HepG2 (cell line): ENCODE data around the gene CDK10. TPM values are rescaled to one million over a fixed set of nuclear protein-coding genes. Genes with fewer than 3 reads are reported as not detected.
A peak's percentile ranks its signal among the peaks of the same experiment; 100 is the strongest.

Experiments used
- GABPB1 ChIP-seq: IDR thresholded peaks from 2 replicates; pipeline ENCODE4 v1.6.1; 2016; ENCODE audit warnings: mild to moderate bottlenecking, missing genetic modification reagents, moderate library complexity, missing compliant biosample characterization
- ISL2 ChIP-seq: sonication (generic); formaldehyde crosslinking; IDR thresholded peaks from 2 replicates; pipeline ENCODE4 v1.5.0; 2020; ENCODE audit warnings: missing genetic modification reagents
- MAFF ChIP-seq: IDR thresholded peaks from 2 replicates; pipeline ENCODE4 v1.6.1; 2011; ENCODE audit warnings: low read depth, low read length, improper control_type of control experiment
- MAFG ChIP-seq: sonication (generic); formaldehyde crosslinking; IDR thresholded peaks from 2 replicates; pipeline ENCODE4 v1.5.1; 2020; ENCODE audit warnings: mild to moderate bottlenecking, missing genetic modification reagents
- NAIF1 ChIP-seq: sonication (generic); formaldehyde crosslinking; IDR thresholded peaks from 2 replicates; pipeline ENCODE4 v1.5.0; 2020; ENCODE audit warnings: mild to moderate bottlenecking, missing genetic modification reagents, borderline replicate concordance
- NR1H2 ChIP-seq: sonication (generic); formaldehyde crosslinking; IDR thresholded peaks from 2 replicates; pipeline ENCODE4 v1.8.1; 2022; ENCODE audit warnings: low read depth, missing genetic modification reagents, borderline replicate concordance
- RBM22 ChIP-seq: fragments of 200-400 bp; formaldehyde crosslinking; optimal IDR thresholded peaks from 2 replicates; pipeline ENCODE3; 2017; ENCODE audit warnings: mild to moderate bottlenecking, low read length, moderate library complexity
- RFX5 ChIP-seq: IDR thresholded peaks from 2 replicates; pipeline ENCODE4 v1.6.1; 2011; ENCODE audit warnings: low read depth, low read length, improper control_type of control experiment
- SRF ChIP-seq: IDR thresholded peaks from 2 replicates; pipeline ENCODE4 v1.6.1; 2011; ENCODE audit warnings: mild to moderate bottlenecking, low read depth, low read length, moderate library complexity
- ZFP36 ChIP-seq: fragments of 150-350 bp; IDR thresholded peaks from 2 replicates; pipeline ENCODE4 v1.6.1; 2018; ENCODE audit warnings: borderline replicate concordance, low read length, low read depth; ENCODE audit not compliant: partially characterized antibody
- ZNF224 ChIP-seq: sonication (generic); formaldehyde crosslinking; IDR thresholded peaks from 2 replicates; pipeline ENCODE4 v1.5.0; 2020; ENCODE audit warnings: mild to moderate bottlenecking, missing genetic modification reagents
- ZNF562 ChIP-seq: sonication (generic); formaldehyde crosslinking; IDR thresholded peaks from 2 replicates; pipeline ENCODE4 v1.8.0; 2022; ENCODE audit warnings: missing genetic modification reagents, borderline replicate concordance
- ZNF749 ChIP-seq: sonication (generic); formaldehyde crosslinking; IDR thresholded peaks from 2 replicates; pipeline ENCODE4 v1.8.0; 2022; ENCODE audit warnings: mild to moderate bottlenecking, missing genetic modification reagents, moderate library complexity, borderline replicate concordance
- polyA plus RNA-seq, 8 experiments: library from polyadenylated mRNA; depleted of rRNA in 3 of 8; stranded (reverse) in 7 of 8; unstranded in 1 of 8; fragments of >200 nt; fragmentation: Illumina TruSeq in 4 of 8; extraction: Trizol in 4 of 8; gene quantifications; 2 replicates each; pipeline versions ENCODE4 v1.2.1 to v1.2.3, GENCODE V29; 2011 to 2016; ENCODE audit warnings: low read depth in 4 of 8, missing spikeins in 1 of 8, mixed read lengths in 1 of 8; ENCODE audit not compliant: insufficient read depth in 1 of 8
- total RNA-seq, 5 experiments: library from RNA; depleted of rRNA; stranded (reverse); fragments of >200 nt; fragmentation: Illumina TruSeq; extraction: Trizol; gene quantifications; 2 replicates each; pipeline ENCODE4 v1.2.3, GENCODE V29; 2016; ENCODE audit warnings: low read depth in 1 of 5
- TF ChIP-seq, protein P1 (sequence below): sonication (generic); formaldehyde crosslinking; IDR thresholded peaks from 2 replicates; pipeline ENCODE4 v1.5.0; 2020; ENCODE audit warnings: missing genetic modification reagents
- TF ChIP-seq, protein P2 (sequence below): fragments of 450-650 bp; IDR thresholded peaks from 2 replicates; pipeline ENCODE4 v1.6.1; 2017; ENCODE audit warnings: mild to moderate bottlenecking
- TF ChIP-seq, protein P3 (sequence below): sonication (generic); formaldehyde crosslinking; IDR thresholded peaks from 2 replicates; pipeline ENCODE4 v1.5.0; 2020; ENCODE audit warnings: mild to moderate bottlenecking, missing genetic modification reagents, borderline replicate concordance
- TF ChIP-seq, protein P4 (sequence below): sonication (generic); formaldehyde crosslinking; conservative IDR thresholded peaks from 2 replicates; pipeline ENCODE4 v1.8.1; 2023; ENCODE audit warnings: missing genetic modification reagents
- TF ChIP-seq, protein P5 (sequence below): sonication (generic); formaldehyde crosslinking; IDR thresholded peaks from 2 replicates; pipeline ENCODE4 v1.8.1; 2023; ENCODE audit warnings: mild to moderate bottlenecking, missing genetic modification reagents, borderline replicate concordance
- TF ChIP-seq, protein P6 (sequence below): fragments of 450-650 bp; IDR thresholded peaks from 2 replicates; pipeline ENCODE4 v1.6.1; 2017

Gene CDK10
- total and polyA plus RNA-seq, 2 of the 13 experiments (the other 11 are each of a cell fraction or from before 2014, with no cell fraction given), result 2.5 to 3.9 TPM

DNA sequence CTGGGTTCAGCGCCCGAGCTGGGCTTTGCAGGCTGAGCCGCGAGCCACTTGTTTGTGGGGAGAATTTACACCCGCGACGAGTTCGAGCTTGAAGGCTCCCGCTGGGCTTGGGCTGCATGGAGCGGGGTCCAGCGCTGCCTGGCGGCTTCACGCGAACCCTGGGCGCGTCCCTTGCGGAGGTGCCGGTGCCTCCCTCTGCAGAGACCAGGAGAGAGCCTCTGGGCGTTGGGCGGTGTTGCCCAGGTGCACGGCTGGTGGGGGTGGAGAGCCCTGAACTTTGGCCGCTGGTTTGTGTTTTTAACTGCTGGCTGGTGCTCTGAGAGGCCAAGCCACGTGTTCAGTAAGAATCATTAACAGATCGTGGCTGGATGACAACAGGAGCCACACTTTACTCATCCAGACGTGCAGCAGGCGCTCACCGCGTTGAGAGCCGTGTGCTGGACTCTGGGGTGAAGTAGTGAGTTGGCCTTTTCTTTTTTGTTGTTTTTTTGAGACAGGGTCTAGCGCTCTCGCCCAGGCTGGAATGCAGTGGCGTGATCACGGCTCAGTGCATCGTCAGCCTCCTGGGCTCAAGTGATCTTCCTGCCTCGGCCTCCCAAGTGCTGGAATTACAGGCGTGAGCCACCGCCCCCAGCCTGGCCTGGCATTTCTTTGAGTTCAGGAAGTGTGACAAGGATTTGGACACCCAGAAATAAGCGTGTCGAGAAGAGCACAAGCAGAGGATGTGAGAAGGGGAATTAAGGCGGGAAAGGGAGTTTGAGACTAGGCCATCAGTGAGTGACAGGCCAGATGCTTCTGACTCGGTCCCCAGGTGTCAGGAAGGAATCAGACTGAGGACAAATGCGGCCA is 827 bp downstream of the CDK10 start (continued):
- TF ChIP-seq, protein P1, sequence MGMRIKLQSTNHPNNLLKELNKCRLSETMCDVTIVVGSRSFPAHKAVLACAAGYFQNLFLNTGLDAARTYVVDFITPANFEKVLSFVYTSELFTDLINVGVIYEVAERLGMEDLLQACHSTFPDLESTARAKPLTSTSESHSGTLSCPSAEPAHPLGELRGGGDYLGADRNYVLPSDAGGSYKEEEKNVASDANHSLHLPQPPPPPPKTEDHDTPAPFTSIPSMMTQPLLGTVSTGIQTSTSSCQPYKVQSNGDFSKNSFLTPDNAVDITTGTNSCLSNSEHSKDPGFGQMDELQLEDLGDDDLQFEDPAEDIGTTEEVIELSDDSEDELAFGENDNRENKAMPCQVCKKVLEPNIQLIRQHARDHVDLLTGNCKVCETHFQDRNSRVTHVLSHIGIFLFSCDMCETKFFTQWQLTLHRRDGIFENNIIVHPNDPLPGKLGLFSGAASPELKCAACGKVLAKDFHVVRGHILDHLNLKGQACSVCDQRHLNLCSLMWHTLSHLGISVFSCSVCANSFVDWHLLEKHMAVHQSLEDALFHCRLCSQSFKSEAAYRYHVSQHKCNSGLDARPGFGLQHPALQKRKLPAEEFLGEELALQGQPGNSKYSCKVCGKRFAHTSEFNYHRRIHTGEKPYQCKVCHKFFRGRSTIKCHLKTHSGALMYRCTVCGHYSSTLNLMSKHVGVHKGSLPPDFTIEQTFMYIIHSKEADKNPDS (CRISPR knock-in tag), result no peak
- TF ChIP-seq, protein P2, sequence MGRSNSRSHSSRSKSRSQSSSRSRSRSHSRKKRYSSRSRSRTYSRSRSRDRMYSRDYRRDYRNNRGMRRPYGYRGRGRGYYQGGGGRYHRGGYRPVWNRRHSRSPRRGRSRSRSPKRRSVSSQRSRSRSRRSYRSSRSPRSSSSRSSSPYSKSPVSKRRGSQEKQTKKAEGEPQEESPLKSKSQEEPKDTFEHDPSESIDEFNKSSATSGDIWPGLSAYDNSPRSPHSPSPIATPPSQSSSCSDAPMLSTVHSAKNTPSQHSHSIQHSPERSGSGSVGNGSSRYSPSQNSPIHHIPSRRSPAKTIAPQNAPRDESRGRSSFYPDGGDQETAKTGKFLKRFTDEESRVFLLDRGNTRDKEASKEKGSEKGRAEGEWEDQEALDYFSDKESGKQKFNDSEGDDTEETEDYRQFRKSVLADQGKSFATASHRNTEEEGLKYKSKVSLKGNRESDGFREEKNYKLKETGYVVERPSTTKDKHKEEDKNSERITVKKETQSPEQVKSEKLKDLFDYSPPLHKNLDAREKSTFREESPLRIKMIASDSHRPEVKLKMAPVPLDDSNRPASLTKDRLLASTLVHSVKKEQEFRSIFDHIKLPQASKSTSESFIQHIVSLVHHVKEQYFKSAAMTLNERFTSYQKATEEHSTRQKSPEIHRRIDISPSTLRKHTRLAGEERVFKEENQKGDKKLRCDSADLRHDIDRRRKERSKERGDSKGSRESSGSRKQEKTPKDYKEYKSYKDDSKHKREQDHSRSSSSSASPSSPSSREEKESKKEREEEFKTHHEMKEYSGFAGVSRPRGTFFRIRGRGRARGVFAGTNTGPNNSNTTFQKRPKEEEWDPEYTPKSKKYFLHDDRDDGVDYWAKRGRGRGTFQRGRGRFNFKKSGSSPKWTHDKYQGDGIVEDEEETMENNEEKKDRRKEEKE, result no peak
- TF ChIP-seq, protein P3, sequence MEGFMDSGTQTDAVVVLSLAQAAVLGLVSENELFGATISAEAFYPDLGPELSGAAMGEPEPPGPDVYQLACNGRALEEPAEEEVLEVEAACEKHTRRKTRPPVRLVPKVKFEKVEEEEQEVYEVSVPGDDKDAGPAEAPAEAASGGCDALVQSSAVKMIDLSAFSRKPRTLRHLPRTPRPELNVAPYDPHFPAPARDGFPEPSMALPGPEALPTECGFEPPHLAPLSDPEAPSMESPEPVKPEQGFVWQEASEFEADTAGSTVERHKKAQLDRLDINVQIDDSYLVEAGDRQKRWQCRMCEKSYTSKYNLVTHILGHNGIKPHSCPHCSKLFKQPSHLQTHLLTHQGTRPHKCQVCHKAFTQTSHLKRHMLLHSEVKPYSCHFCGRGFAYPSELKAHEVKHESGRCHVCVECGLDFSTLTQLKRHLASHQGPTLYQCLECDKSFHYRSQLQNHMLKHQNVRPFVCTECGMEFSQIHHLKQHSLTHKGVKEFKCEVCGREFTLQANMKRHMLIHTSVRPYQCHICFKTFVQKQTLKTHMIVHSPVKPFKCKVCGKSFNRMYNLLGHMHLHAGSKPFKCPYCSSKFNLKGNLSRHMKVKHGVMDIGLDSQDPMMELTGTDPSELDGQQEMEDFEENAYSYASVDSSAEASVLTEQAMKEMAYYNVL (CRISPR knock-in tag), result peak; percentile 78; the same call in 1 of the 2 replicates
- TF ChIP-seq ZNF749 (CRISPR knock-in tag), result peak; percentile 98
- TF ChIP-seq NAIF1 (CRISPR knock-in tag), result peak; percentile 97
- no peak for TF ChIP-seq RBM22
- TF ChIP-seq ZNF224 (CRISPR knock-in tag), result peak; percentile 100
- TF ChIP-seq RFX5, result no peak; the same call in 1 of the 2 replicates
- TF ChIP-seq, protein P4, sequence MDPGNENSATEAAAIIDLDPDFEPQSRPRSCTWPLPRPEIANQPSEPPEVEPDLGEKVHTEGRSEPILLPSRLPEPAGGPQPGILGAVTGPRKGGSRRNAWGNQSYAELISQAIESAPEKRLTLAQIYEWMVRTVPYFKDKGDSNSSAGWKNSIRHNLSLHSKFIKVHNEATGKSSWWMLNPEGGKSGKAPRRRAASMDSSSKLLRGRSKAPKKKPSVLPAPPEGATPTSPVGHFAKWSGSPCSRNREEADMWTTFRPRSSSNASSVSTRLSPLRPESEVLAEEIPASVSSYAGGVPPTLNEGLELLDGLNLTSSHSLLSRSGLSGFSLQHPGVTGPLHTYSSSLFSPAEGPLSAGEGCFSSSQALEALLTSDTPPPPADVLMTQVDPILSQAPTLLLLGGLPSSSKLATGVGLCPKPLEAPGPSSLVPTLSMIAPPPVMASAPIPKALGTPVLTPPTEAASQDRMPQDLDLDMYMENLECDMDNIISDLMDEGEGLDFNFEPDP (CRISPR knock-in tag), result no peak
- TF ChIP-seq MAFG (CRISPR knock-in tag), result no peak
- TF ChIP-seq MAFF, result no peak
- TF ChIP-seq, protein P5, sequence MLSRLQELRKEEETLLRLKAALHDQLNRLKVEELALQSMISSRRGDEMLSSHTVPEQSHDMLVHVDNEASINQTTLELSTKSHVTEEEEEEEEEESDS, result peak; percentile 97
- TF ChIP-seq NR1H2, result peak; percentile 8; the same call in 1 of the 2 replicates
- peak; percentile 95 for TF ChIP-seq ISL2
- no peak for TF ChIP-seq ZFP36
- peak; percentile 75 for TF ChIP-seq GABPB1 (CRISPR knock-in tag)
- TF ChIP-seq, protein P6, sequence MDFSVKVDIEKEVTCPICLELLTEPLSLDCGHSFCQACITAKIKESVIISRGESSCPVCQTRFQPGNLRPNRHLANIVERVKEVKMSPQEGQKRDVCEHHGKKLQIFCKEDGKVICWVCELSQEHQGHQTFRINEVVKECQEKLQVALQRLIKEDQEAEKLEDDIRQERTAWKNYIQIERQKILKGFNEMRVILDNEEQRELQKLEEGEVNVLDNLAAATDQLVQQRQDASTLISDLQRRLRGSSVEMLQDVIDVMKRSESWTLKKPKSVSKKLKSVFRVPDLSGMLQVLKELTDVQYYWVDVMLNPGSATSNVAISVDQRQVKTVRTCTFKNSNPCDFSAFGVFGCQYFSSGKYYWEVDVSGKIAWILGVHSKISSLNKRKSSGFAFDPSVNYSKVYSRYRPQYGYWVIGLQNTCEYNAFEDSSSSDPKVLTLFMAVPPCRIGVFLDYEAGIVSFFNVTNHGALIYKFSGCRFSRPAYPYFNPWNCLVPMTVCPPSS, result no peak
- TF ChIP-seq ZNF562 (CRISPR knock-in tag), result no peak
- no peak for TF ChIP-seq SRF
